Lower leg skin (tissue), 3 donors: ENCODE data around the gene WIPF2.

Experiments
- CTCF ChIP-seq, 3 donors: fragments of 450-650 bp; IDR thresholded peaks; one replicate each; pipeline ENCODE4 v1.5.1; 2016; ENCODE audit warnings: antibody characterized with exemption in 3 of 3, mild to moderate bottlenecking in 3 of 3, moderate library complexity in 2 of 3
- POLR2A ChIP-seq, 2 donors: fragments of 450-650 bp; IDR thresholded peaks; one replicate each; pipeline ENCODE4 v1.6.1; 2016 to 2017; ENCODE audit warnings: antibody characterized with exemption in 2 of 2, mild to moderate bottlenecking in 1 of 2, moderate library complexity in 1 of 2

GRCh38 chr17:40264458-40265185 lies 45.5 kb downstream of the WIPF2 start:
- TF ChIP-seq POLR2A (IDR thresholded peaks at IDR 0.05), result no peak
- no peak for TF ChIP-seq CTCF (IDR thresholded peaks at IDR 0.05)
